ENCODE measurements around the gene DCC. TPM values are rescaled to one million over a fixed set of nuclear protein-coding genes. Genes with fewer than 3 reads are reported as not detected.

DCC gene
- total and polyA plus RNA-seq, 9 of the 15 experiments (the other 6 are each of a cell fraction or from before 2014, with no cell fraction given), result not detected

GRCh38 chr18:52970686-52971085, 630.7 kb downstream of the DCC start:
- BruUV-seq (replicated peaks), result no TSS peak
- Histone ChIP-seq H3K9me1 (ENCODE audit: control insufficient read depth, insufficient read depth, low read length) (no peaks in the 10 kb centered on the region), H3K36me3 (ENCODE audit: control insufficient read depth, insufficient read depth, low read length) (no peaks in the 10 kb centered on the region), H3K27ac (ENCODE audit: extremely low read depth, low read depth, low read length) (no peak overlapping the region), H3K9me3 (replicated peaks; ENCODE audit: control insufficient read depth, insufficient read depth, low read depth, low read length) (no peaks in the 10 kb centered on the region), H3K27me3 (ENCODE audit: control insufficient read depth in 2 of 2, insufficient read depth in 2 of 2, low read length in 2 of 2) (no peaks in the 10 kb centered on the region), H4K20me1 (replicated peaks; ENCODE audit: control insufficient read depth, insufficient read depth, low read length) (no peaks in the 10 kb centered on the region), H3K9ac (ENCODE audit: insufficient read depth in 1 of 2, low read depth in 2 of 2, low read length in 2 of 2) (no peak overlapping the region), H3K4me1 (replicated peaks in 1 of 2; ENCODE audit: control insufficient read depth in 2 of 2, insufficient read depth in 2 of 2, low read length in 2 of 2) (no peaks in the 10 kb centered on the region), H3K4me2 (ENCODE audit: insufficient read depth, low read length) (no peak overlapping the region), H3K79me2 (ENCODE audit: control insufficient read depth, insufficient read depth, low read length) (no peaks in the 10 kb centered on the region), H3K4me3 (no peak overlapping the region), H2AFZ (ENCODE audit: low read depth, low read length) (no peak overlapping the region)
- intact Hi-C loops (cut with micrococcal nuclease), result no loop called here
- FAIRE-seq, result no peak
- DNase-seq (ENCODE audit: extremely low read depth in 1 of 4, low spot score in 3 of 4), result no peak
- 0% methylated on average over 2 of the region's 2 CpGs for WGBS (ENCODE audit: insufficient coverage, low coverage, missing lambda C conversion rate)
- CTCF ChIA-PET (ENCODE audit: low intra/inter-chr PET ratio), result no interaction called here
- in situ Hi-C loops (cut with MboI), result no loop called here
- ATAC-seq, result no peak
- TF ChIP-seq MTF1 (CRISPR knock-in tag; IDR thresholded peaks at IDR 0.05; ENCODE audit: borderline replicate concordance) (no peak), HDAC3 (IDR thresholded peaks at IDR 0.05; ENCODE audit: borderline replicate concordance, partially characterized antibody) (no peak), PREB (CRISPR knock-in tag; IDR thresholded peaks at IDR 0.05) (no peak), ZNF224 (CRISPR knock-in tag; IDR thresholded peaks at IDR 0.05) (no peak), HDAC2 (IDR thresholded peaks at IDR 0.05) (no peak), MECOM (CRISPR knock-in tag; IDR thresholded peaks at IDR 0.05) (no peak), HDGF (IDR thresholded peaks at IDR 0.05) (no peak), ZNF644 (tag; IDR thresholded peaks at IDR 0.05; ENCODE audit: low read depth) (no peak), ELK1 (CRISPR knock-in tag; IDR thresholded peaks at IDR 0.05) (no peak), PURB (CRISPR knock-in tag; IDR thresholded peaks at IDR 0.05; ENCODE audit: low read depth) (no peak), MAZ (CRISPR knock-in tag; conservative IDR thresholded peaks at IDR 0.05 in 1 of 2, IDR thresholded peaks at IDR 0.05 in 1 of 2) (no peak), STAT5B (CRISPR knock-in tag; IDR thresholded peaks at IDR 0.05) (no peak)
- TF ChIP-seq, protein P1, sequence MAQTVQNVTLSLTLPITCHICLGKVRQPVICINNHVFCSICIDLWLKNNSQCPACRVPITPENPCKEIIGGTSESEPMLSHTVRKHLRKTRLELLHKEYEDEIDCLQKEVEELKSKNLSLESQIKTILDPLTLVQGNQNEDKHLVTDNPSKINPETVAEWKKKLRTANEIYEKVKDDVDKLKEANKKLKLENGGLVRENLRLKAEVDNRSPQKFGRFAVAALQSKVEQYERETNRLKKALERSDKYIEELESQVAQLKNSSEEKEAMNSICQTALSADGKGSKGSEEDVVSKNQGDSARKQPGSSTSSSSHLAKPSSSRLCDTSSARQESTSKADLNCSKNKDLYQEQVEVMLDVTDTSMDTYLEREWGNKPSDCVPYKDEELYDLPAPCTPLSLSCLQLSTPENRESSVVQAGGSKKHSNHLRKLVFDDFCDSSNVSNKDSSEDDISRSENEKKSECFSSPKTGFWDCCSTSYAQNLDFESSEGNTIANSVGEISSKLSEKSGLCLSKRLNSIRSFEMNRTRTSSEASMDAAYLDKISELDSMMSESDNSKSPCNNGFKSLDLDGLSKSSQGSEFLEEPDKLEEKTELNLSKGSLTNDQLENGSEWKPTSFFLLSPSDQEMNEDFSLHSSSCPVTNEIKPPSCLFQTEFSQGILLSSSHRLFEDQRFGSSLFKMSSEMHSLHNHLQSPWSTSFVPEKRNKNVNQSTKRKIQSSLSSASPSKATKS (CRISPR knock-in tag; IDR thresholded peaks at IDR 0.05), result no peak
- POLR2A ChIA-PET, result no interaction called here

Data from K562 (cell line).